Mesenchymal stem cell (in vitro differentiated cells and primary cell): ENCODE data around the gene EXOC6.

Source experiments
- DNase-seq: peaks from one replicate; pipeline ENCODE4 v3.0.0-alpha.2; 2013
- H2AFZ ChIP-seq: one replicate; pipeline ENCODE4 v1.6.1; 2013; ENCODE audit warnings: low read depth, mild to moderate bottlenecking, control low read depth, inconsistent platforms, low read length, moderate library complexity
- H2AK5ac ChIP-seq: 2 replicates; pipeline ENCODE4 v1.6.1; 2013; ENCODE audit warnings: low read length, moderate library complexity, mild to moderate bottlenecking, inconsistent platforms; ENCODE audit not compliant: severe bottlenecking
- H2BK120ac ChIP-seq: one replicate; pipeline ENCODE4 v1.6.1; 2013; ENCODE audit warnings: low read depth, mild to moderate bottlenecking, inconsistent platforms, low read length, moderate library complexity
- H2BK12ac ChIP-seq, 2 experiments: one replicate each; pipeline ENCODE4 v1.6.1; 2013; ENCODE audit warnings: inconsistent platforms in 2 of 2, low read length in 2 of 2, mild to moderate bottlenecking in 2 of 2, moderate library complexity in 2 of 2, control low read depth in 1 of 2
- H2BK15ac ChIP-seq: one replicate; pipeline ENCODE4 v1.6.1; 2013; ENCODE audit warnings: mild to moderate bottlenecking, low read depth, inconsistent platforms; ENCODE audit not compliant: poor library complexity, severe bottlenecking
- H2BK5ac ChIP-seq: 2 replicates; pipeline ENCODE4 v1.6.1; 2013; ENCODE audit warnings: low read depth, mild to moderate bottlenecking, low read length, control low read depth, inconsistent platforms; ENCODE audit not compliant: poor library complexity, severe bottlenecking
- H3K14ac ChIP-seq, 2 experiments: one replicate each; pipeline ENCODE4 v1.6.1; 2013; ENCODE audit warnings: inconsistent platforms in 2 of 2, low read length in 2 of 2, control low read depth in 1 of 2, mild to moderate bottlenecking in 1 of 2, moderate library complexity in 1 of 2
- H3K18ac ChIP-seq, 2 experiments: one replicate each; pipeline ENCODE4 v1.6.1; 2013; ENCODE audit warnings: inconsistent platforms in 2 of 2, low read length in 2 of 2, control low read depth in 1 of 2, low read depth in 1 of 2, mild to moderate bottlenecking in 1 of 2
- H3K23ac ChIP-seq, 2 experiments: one replicate each; pipeline ENCODE4 v1.6.1; 2013; ENCODE audit warnings: inconsistent platforms in 2 of 2, low read length in 2 of 2, mild to moderate bottlenecking in 2 of 2, moderate library complexity in 2 of 2, control low read depth in 1 of 2
- H3K27ac ChIP-seq: 2 replicates; pipeline ENCODE4 v1.5.1; 2013; ENCODE audit warnings: mild to moderate bottlenecking, moderate library complexity, low read length, control low read depth, inconsistent platforms; ENCODE audit not compliant: poor library complexity, severe bottlenecking
- H3K27me3 ChIP-seq, 2 experiments: 2 replicates each; pipeline versions ENCODE4 v1.6.1 to v1.7.0; 2013; ENCODE audit warnings: low read length in 2 of 2, mild to moderate bottlenecking in 2 of 2, moderate library complexity in 2 of 2, control low read depth in 1 of 2, inconsistent platforms in 1 of 2; ENCODE audit not compliant: control insufficient read depth in 1 of 2, insufficient read depth in 1 of 2
- H3K36me3 ChIP-seq, 2 experiments: 2 replicates each; pipeline versions ENCODE4 v1.6.1 to v1.7.0; 2013; ENCODE audit warnings: low read length in 2 of 2, control low read depth in 1 of 2, inconsistent platforms in 1 of 2, low read depth in 1 of 2, mild to moderate bottlenecking in 1 of 2; ENCODE audit not compliant: insufficient read depth in 2 of 2, control insufficient read depth in 1 of 2
- H3K4ac ChIP-seq, 2 experiments: one replicate each; pipeline ENCODE4 v1.6.1; 2013; ENCODE audit warnings: inconsistent platforms in 2 of 2, low read length in 2 of 2, mild to moderate bottlenecking in 2 of 2, moderate library complexity in 2 of 2, control low read depth in 1 of 2, low read depth in 1 of 2
- H3K4me1 ChIP-seq: 2 replicates; pipeline ENCODE4 v1.6.1; 2013; ENCODE audit warnings: low read depth, low read length, control low read depth; ENCODE audit not compliant: control insufficient read depth, insufficient read depth
- H3K4me2 ChIP-seq: 2 replicates; pipeline ENCODE4 v1.6.1; 2013; ENCODE audit warnings: low read length, mild to moderate bottlenecking, inconsistent platforms; ENCODE audit not compliant: poor library complexity, severe bottlenecking
- H3K4me3 ChIP-seq, 2 experiments: 2 replicates each; pipeline versions ENCODE4 v1.5.1 to v1.7.0; 2013; ENCODE audit warnings: low read length in 2 of 2, mild to moderate bottlenecking in 2 of 2, control low read depth in 1 of 2, low read depth in 1 of 2; ENCODE audit not compliant: insufficient read depth in 1 of 2
- H3K79me1 ChIP-seq: replicated peaks from 2 replicates; pipeline ENCODE4 v1.6.1; 2013; ENCODE audit warnings: mild to moderate bottlenecking, control low read depth, low read length, inconsistent platforms; ENCODE audit not compliant: poor library complexity, severe bottlenecking
- H3K9ac ChIP-seq: 2 replicates; pipeline ENCODE4 v1.7.0; 2013; ENCODE audit warnings: mild to moderate bottlenecking, low read length, moderate library complexity
- H3K9me3 ChIP-seq: 2 replicates; pipeline ENCODE4 v1.7.0; 2013; ENCODE audit warnings: mild to moderate bottlenecking, low read length; ENCODE audit not compliant: control insufficient read depth
- H4K8ac ChIP-seq: one replicate; pipeline ENCODE4 v1.6.1; 2013; ENCODE audit warnings: inconsistent platforms, mild to moderate bottlenecking, low read length, moderate library complexity
- H4K91ac ChIP-seq: one replicate; pipeline ENCODE4 v1.6.1; 2013; ENCODE audit warnings: mild to moderate bottlenecking, low read length, inconsistent platforms
- WGBS: methylation state at CpG from one replicate; pipeline ENCODE4 v1.1.7; 2013; ENCODE audit warnings: mixed read lengths; 5-methylcytosine and 5-hydroxymethylcytosine counted together

EXOC6 gene

DNA sequence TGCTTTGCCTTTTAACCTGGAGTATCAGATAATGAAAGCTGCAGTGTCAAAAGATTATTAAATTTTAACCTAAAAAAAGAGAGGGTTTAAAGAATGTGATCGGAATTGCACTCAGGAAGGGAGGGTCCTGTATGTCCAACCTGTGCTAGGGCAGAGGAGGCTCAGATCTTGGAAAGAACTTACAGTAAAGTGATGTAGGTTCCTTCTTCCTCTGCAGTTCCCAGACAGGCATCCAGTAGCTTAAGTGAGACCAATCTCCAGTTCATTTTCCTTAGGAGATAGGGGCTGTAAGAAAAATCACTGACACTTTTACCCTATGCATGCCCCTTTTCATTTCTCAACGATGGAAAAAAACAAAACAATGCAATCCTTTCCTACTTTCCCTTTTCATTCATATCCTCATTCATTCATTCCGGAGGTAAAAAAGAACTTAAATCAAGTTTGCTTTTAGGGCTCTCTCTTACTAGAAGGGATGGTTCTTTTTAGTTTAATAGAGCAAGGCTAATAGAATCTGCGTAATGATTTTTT lies 28.3 kb downstream of the EXOC6 start:
- H3K36me3 ChIP-seq, result no peaks in the 10 kb centered on the region

DNA sequence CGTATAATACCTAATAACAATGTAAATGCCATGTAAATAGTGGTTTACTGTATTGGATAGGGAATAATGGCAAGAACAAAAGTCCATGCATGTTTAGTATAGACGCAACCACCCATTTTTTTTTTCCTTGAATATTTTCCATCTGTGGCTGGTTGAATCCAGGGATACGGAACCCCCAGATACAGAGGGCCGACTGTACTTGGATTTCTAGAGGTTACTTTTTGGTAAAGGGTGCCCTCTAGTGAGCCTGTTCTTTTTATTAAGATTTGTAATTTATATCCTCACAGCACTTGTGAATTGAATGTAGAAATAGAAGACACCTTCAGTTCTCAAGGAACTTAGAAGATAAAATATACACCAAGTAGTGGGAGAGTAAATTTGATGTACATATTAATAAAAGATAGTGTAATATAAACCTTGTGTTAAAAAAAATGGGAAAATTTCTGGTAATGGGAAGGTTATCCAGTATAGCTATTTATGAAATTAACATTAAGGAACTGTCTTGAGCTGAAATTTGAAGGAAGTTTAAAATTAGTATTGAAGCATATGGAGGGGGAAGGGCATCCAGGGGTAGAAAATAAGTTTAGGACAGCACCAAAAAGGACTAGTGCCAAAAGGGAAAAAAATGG lies 32.0 kb downstream of the EXOC6 start:
- H3K36me3 ChIP-seq, result no peaks in the 10 kb centered on the region
- H4K8ac ChIP-seq, result no peak overlapping the region
- no peak overlapping the region for H3K14ac ChIP-seq
- no peak overlapping the region for H2BK5ac ChIP-seq
- H4K91ac ChIP-seq, result no peak overlapping the region
- DNase-seq, result peak; percentile 71
- H3K4me1 ChIP-seq, result no peaks in the 10 kb centered on the region
- no peak overlapping the region for H3K23ac ChIP-seq
- H3K18ac ChIP-seq, result no peak overlapping the region
- no peak overlapping the region for H2AK5ac ChIP-seq
- H2BK120ac ChIP-seq, result no peak overlapping the region
- no peak overlapping the region for H3K4ac ChIP-seq
- H2AFZ ChIP-seq, result no peak overlapping the region
- H3K9me3 ChIP-seq, result no peaks in the 10 kb centered on the region
- H3K4me2 ChIP-seq, result no peak overlapping the region
- no peaks in the 10 kb centered on the region for H3K79me1 ChIP-seq
- no peak overlapping the region for H3K4me3 ChIP-seq
- H3K9ac ChIP-seq, result peak overlapping the region; percentile 39
- no CpG with 5 or more reads among the region's 4 CpGs for WGBS
- no peak overlapping the region for H3K27ac ChIP-seq
- no peaks in the 10 kb centered on the region for H3K27me3 ChIP-seq
- no peak overlapping the region for H2BK15ac ChIP-seq
- no peak overlapping the region for H2BK12ac ChIP-seq

More for the DNA sequence above, 28.3 kb downstream of the EXOC6 start:
- Histone ChIP-seq H3K23ac (no peak overlapping the region), H3K4ac (no peak overlapping the region), H4K91ac (no peak overlapping the region), H3K27me3 (no peaks in the 10 kb centered on the region), H2BK5ac (no peak overlapping the region), H3K4me3 (no peak overlapping the region), H3K9ac (no peak overlapping the region), H4K8ac (no peak overlapping the region), H3K79me1 (no peaks in the 10 kb centered on the region), H2BK15ac (no peak overlapping the region), H2AK5ac (no peak overlapping the region), H3K18ac (no peak overlapping the region), H3K4me1 (no peaks in the 10 kb centered on the region), H2BK120ac (no peak overlapping the region), H3K4me2 (no peak overlapping the region), H3K14ac (no peak overlapping the region), H2AFZ (no peak overlapping the region), H2BK12ac (no peak overlapping the region), H3K9me3 (no peaks in the 10 kb centered on the region), H3K27ac (no peak overlapping the region)
- DNase-seq, result no peak
- 98% methylated on average over 4 of the region's 4 CpGs for WGBS

GRCh38 chr10:92880917-92881316 lies 32.6 kb downstream of the EXOC6 start:
- H2BK12ac ChIP-seq, result no peak overlapping the region
- WGBS, result 77% methylated on average over 2 of the region's 2 CpGs

GRCh38 chr10:92886334-92886961 lies 38.1 kb downstream of the EXOC6 start:
- H2BK120ac ChIP-seq, result no peak overlapping the region
- no peak overlapping the region for H3K14ac ChIP-seq
- no peak overlapping the region for H3K18ac ChIP-seq
- no peak overlapping the region for H2BK15ac ChIP-seq
- no peak overlapping the region for H4K8ac ChIP-seq
- H3K23ac ChIP-seq, result no peak overlapping the region
- H3K9me3 ChIP-seq, result no peaks in the 10 kb centered on the region
- no peak overlapping the region for H3K9ac ChIP-seq
- H2AFZ ChIP-seq, result no peak overlapping the region
- H3K4ac ChIP-seq, result no peak overlapping the region
- H4K91ac ChIP-seq, result no peak overlapping the region
- H3K27me3 ChIP-seq, result no peaks in the 10 kb centered on the region
- H3K79me1 ChIP-seq, result peaks cover 2% of the 10 kb centered on the region
- H2BK5ac ChIP-seq, result no peak overlapping the region
- 100% methylated on average over 1 of the region's 1 CpG for whole genome bisulfite sequencing
- no peak overlapping the region for H2BK12ac ChIP-seq
- no peak overlapping the region for H3K4me3 ChIP-seq
- no peak for DNase-seq
- no peaks in the 10 kb centered on the region for H3K36me3 ChIP-seq
- H3K4me2 ChIP-seq, result no peak overlapping the region
- no peak overlapping the region for H2AK5ac ChIP-seq
- no peaks in the 10 kb centered on the region for H3K4me1 ChIP-seq
- H3K27ac ChIP-seq, result no peak overlapping the region

More at GRCh38 chr10:92880917-92881316, 32.6 kb downstream of the EXOC6 start:
- Histone ChIP-seq H3K4me3 (no peak overlapping the region), H3K36me3 (no peaks in the 10 kb centered on the region), H3K4me2 (no peak overlapping the region), H3K18ac (no peak overlapping the region), H4K8ac (no peak overlapping the region), H2AFZ (no peak overlapping the region), H2BK120ac (no peak overlapping the region), H2BK5ac (no peak overlapping the region), H3K4ac (no peak overlapping the region), H3K23ac (no peak overlapping the region), H2BK15ac (no peak overlapping the region), H2AK5ac (no peak overlapping the region), H3K9ac (no peak overlapping the region), H3K14ac (no peak overlapping the region), H3K79me1 (no peaks in the 10 kb centered on the region), H3K27ac (no peak overlapping the region), H4K91ac (no peak overlapping the region), H3K9me3 (no peaks in the 10 kb centered on the region), H3K27me3 (no peaks in the 10 kb centered on the region), H3K4me1 (no peaks in the 10 kb centered on the region)
- no peak for DNase-seq
